Activated CD4-positive, alpha-beta T cell treated with anti-CD3 and anti-CD28 coated beads, Interleukin-2, amount 50 U/mL, for 48 hours (primary cell): Measurements from ENCODE around the gene TMCC3.

Experiments used
- DNase-seq, 2 experiments: peaks; one replicate each; pipeline ENCODE4 v3.0.0-alpha.2; 2020

The TMCC3 gene

DNA sequence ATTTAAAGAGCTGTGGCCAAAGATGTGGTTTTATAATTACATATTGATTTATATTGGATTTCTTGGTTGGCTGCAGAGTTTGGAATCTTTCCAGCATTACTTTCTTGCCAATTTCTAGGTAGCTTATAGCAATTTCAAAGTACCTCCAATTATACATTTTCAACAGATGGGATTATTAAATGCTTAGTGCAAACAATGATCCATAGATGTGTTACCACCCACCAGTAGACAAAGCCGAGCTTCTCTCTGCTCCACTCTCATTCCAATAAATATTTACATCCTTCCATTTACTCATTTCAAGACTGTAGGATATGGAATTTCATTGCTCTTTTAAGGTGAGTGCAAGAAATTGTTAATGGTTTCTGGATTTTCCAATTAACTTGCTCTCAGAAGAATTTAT is 21.6 kb upstream of the TMCC3 start:
- DNase-seq, result no peak

DNA sequence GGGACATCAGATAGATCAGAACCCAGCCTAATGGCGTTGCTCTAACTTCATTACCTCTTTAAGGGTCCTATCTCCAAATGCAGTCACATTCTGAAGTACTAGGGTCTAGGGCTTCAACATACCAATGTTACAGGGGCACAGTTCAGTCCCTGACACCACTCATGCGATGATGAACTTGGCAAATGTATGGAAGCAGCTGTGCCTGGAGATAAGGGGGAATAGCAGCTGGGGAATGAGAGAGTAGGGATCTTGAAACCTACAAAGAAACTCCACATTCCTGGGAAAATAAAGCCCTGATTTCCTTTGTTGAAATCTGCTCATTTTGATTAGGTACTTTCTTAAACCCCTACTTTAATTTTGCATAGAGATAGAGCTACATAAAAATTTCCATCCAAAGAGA is 20.5 kb upstream of the TMCC3 start:
- no peak for DNase-seq

DNA sequence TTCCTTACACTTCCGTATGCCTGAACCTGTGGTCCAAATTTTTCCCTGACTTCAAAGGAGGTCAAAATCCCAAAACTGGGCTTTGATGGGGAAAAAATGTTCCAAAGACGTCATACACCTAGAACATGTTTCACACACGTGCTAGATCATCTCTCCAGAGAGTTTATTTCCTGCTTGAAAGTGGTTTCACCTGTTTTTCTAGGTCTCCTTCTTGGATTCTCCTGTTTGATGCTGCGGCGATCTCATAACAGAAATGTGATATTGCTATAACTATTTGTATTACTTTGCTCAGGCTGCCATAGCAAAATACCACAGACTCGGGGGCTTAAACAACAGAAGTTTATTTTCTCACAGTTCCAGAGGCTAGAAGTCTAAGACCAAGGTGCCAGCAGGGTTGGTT is 19.7 kb upstream of the TMCC3 start:
- no peak for DNase-seq

DNA sequence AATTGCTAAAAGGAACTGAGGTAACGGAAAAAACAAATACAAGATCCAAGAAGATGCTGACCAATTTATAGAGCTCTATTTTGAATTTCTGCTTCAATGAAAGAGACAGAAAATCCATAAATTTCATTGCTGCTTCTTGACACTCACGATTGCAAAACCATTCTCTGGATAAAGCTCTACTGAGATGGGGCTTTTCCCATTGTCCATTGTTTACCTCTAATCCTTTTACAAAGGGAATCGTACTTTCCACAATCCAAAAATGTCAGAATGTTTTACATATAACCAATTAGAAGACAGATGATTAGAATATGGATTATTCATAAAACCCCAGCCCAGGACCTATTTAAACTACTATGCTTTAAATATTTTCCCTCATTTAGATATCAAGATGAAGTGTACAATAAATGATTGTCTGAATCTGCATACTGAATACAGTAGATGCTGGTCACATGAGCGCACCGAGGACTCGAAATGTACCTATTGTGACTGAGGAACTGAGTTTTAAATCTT is 16.7 kb upstream of the TMCC3 start:
- DNase-seq, result no peak

DNA sequence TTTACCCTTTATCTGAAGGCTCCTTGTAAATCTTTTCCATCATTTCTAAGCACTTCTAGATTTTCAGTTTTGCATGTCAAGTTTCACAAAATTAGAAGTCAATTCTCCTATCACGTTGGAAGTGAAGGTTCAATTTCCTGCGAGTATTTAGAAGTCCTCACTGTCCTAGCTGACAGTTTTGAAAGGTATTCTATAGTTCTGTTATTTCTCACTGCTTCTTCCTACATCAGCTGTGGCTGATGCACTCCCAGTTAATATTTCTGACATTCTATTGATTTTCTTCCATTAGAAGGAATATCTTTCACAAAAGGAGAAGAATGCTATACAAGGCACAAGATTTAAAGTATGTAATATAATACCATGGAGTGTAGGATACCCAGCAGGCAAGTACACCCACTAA is 15.8 kb upstream of the TMCC3 start:
- no peak for DNase-seq

DNA sequence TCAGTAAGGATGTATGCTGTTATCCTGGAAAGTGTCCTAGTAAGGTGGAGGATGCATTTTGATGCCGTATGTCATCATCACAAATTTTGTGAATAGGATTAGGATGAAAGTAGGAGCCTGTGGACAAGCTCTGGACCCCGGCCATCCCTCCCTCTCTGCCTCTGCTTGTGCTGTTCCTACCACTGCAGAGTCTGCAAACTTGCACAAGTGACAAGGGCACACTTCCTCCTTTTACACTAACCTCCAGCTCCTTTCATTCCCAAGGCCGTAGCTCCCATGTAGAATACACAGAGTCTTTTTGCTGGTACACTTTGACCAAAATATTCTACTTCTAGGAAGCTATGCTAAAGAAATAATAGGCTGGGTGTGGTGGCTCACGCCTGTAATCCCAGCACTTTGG is 13.3 kb upstream of the TMCC3 start:
- no peak for DNase-seq

DNA sequence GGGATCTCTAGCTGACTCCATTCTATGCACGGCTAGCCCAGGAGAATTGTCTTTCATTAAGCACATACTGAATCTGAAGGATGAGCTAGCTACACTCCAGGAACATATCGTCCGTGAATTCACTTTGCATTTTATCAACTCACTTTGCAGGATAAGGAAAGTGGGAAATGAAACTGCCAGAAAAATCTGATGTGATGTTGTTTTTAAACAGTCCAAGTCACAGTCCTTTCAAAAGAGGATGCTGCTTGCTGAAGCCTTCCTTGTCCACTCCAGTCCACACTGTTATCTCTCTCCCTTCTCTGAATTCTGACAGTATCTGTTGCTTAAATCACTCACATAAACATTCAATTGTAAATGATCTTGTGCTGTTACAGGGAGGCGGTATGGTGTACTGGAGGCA is 12.7 kb upstream of the TMCC3 start:
- DNase-seq, result no peak

DNA sequence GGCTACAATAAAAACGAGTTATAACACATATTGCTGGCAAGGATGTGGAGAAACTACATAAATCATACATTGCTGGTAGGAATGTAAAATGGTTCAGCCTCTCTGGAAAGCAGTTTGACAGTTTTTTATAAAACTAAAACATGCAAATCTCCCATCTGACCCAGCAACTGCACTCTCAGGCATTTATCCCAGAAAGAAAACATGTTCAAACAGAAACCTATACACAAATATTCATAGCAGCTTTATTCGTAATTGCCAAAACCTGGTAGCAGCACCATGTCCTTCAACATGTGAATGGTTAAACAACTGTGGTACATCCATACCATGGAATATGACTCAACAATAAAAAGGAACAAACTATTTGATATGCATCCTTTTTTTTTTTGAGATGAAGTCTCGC is 10.1 kb upstream of the TMCC3 start:
- no peak for DNase-seq

DNA sequence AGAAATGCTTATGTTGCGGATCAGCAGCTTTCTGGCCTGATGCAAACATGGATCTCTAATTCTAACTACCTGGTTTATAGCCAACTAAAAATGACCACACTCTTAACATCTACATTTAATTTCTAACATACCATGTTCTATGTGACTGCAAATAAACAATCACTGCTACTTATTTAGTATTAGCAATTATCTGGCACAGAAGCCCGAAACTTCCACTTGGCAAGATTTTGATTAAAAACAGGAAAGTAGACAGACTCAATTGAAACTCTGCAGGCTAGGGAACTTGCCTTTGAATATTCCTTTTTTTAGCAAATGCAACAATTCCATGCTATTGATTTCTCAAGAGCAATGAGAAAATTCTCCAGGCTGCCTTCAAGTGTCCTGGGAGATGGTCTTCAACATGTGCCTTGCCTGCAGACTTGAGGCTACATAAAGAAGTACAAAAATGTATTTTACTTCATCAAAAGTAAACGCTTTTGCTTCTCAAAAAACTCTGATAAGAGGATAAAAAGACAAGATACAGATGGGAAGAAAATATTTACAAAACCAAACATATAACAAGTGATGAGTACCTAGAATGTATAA is 9.1 kb upstream of the TMCC3 start:
- DNase-seq, result no peak

DNA sequence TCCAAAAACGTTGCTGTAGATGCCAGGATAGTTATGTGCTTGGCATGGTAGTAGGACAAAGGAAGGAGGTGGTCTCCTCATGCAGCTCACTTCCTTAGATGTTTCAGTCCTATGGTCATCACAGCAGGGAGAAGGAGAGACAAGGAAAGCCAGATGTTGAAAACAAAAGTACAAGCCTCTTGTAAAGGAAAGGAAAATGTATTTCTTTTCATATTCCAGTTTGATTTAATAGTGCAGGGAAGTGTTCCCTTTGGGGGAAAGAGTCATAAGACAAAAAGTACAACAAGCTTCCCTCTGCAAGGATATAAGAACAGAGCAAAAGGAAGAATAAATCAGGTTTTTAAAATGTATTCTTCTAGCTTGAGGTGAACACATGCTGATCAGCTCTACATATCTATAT is 8.6 kb upstream of the TMCC3 start:
- DNase-seq, result no peak

DNA sequence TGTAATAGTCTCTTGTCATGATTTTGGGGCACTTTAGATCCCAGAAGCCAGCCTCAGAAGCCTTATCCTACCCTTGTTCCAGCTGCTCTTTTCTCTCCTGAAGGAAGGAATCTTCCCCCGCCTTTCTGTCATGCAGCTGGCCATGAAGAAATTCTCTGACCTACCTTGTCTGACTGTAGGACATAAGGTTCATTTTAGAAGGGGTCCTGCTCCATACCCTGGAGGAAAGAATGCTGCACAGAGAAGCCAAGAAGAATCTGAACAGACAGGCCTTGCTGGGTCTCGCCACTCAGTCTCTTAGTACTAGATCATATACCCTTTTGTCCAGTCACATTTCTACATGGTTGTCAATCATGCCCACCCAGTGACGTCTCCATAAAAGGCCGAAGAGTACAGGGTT is 6.2 kb upstream of the TMCC3 start:
- DNase-seq, result no peak

DNA sequence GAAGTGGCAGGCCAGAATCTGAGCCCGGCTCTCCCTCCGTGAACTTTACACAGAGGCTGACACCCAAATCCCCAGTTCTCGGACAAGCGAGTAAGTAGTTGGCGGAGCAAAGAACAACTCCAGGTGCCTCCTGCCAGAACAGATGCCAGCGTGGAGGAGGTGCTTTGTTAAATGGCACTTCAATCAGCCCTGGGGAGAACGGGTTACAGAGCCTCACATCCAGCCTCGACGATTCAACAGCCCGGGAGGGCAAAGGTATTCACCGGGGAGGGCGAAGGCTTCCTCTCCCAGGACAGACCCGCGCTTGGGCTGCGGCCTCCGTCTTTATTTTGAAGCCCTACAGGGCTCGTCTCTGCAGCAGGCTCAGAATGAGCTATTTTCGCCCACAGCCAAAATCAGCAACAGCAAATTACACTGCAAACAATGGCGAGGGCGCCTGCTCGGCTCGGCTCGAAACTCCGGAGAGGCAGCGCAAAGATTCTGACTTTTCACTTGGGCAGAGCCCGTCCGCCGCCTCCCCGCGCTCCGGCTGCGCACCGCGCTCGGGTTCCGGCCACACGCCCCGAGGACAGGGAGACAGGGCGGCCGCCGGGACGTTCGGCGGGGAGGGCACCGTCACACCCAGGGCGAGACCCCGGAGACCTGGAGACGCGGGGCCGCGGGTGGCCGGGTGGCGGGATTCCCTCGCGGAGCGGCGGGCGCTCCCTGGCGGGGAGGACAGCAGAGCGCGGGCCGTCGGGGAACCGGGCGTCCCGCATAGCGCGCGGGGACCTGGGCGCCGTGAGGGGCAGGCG is 811 bp downstream of the TMCC3 start:
- peak; percentile 24 to 31 for DNase-seq

DNA sequence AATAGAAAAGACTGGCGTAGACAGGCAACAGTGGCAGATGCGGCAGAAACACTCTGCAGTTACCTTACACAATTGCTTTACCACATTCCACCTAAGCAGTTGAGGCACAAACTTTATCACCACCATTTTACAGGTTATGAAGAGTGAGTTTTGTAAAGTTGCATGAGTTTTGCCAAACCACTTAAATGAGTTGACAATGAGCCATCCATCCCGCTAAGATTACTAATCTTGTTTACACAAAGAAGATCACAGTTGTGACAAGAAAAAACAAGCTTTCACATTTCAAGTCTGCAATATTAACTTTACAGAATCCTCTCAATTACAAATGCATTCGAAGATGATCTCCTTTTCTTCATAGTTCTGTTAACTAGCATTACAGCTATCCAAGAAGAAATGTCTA is 1.8 kb downstream of the TMCC3 start:
- no peak for DNase-seq

DNA sequence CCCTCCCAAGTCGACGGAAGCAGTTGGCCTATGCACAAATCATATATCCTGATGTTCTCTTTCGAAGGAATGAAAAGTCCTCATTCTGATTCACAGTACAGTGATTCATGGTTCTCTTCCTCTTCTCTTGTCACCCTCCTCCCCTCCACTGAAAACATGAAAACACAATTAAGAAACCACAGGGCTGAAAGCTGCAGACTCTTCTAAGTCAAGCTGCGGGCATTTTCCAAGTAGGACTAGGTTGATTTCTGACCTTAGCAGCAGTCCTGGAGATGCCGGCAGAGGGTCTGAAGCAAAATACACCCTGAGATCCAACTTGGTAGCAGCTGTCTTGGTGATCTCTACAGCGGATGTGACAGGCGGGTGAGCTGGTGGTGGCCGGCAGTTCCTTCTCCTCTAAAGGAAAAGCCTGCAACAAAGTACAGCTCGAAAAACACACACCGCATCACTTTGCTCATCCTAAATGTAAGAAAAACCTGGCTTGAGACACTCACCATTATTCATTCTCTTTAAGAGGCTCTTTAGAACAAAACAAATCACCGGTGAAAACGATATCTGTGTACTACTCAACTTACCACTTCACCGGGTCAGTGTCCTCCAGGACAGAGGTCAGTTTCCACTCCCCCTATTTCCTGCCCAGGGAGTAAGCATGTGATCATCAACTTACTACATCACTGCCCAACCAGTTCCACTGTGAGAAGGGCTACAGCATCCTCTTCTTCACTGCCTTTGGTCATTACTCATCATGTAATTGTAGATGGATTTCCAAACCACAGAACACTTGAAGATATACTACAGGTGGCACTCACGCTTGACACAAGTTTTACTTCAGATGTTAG is 6.0 kb downstream of the TMCC3 start:
- DNase-seq, result peak in 1 of 2 experiments; percentile 23

DNA sequence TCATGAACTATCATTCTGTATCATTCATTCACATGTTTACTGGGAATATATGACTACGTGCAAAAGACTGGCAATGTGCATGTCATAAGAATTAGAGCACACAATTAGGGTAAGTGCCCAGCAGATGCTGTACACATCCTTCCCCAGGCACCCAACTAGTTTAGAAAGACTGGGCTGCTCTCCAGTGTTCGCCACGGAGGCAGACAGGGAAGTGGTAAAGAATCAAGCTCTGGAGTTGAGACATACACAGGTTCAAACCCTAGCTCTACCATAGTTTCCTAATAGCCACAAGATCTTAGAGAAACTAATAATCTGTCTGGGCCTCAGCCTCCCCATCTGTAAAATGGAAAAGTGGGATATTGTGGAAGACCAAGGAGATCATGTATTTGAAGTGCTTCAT is 6.8 kb downstream of the TMCC3 start:
- no peak for DNase-seq

DNA sequence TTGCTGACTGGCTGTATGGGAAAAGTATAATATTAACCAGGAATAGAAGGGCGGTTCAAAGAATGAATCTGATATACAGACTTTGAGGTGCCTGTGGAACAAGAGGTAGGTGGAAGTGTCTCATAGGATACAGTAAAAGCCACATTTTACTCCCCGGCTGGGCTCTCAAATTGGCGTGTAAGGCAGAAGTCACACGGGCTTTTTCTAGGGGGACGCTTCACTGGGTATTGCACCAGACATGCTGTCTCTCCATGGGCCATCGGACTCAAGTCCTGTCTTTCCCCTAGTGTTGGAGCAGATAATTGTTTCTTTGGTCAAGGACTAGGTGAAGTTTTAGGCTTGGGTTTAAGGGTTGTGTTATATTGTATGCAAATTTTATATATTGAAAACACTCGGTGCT is 9.1 kb downstream of the TMCC3 start:
- no peak for DNase-seq

DNA sequence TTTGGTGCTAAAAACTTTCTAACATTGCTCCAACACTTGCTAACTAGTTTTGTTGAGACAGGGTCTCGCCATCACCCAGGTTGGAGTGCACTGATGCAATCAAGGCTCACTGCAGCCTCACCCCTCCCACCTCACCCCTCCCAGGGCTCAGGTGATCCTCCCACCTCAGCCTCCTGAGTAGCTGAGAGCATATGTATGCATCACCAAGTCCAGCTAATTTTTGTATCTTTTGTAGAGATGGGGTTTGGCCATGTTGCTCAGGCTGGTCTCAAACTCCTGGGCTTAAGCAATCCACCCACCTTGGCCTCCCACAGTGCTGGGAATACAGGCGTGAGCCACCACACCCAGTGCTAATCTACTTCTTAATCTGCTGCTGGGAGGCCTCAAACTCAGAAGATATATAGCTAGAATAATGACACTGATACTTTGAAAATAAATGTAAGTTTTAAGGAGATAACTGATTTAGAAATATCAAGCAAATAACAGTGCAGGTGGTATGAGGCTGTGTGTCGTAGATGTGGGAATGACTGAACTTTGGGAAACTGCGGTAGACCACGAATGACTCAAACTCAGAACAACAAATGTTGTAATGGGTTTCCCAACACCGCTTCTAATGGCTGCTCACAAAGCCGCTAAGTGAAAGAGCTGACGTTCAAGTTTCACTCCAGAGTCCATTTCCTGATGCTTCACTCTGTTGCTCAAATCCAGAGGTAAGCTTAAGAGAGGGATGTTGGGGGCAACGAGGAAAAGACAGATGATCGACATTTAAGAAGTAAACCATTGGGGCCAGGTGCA is 10.0 kb downstream of the TMCC3 start:
- peak; percentile 48 to 69 for DNase-seq

DNA sequence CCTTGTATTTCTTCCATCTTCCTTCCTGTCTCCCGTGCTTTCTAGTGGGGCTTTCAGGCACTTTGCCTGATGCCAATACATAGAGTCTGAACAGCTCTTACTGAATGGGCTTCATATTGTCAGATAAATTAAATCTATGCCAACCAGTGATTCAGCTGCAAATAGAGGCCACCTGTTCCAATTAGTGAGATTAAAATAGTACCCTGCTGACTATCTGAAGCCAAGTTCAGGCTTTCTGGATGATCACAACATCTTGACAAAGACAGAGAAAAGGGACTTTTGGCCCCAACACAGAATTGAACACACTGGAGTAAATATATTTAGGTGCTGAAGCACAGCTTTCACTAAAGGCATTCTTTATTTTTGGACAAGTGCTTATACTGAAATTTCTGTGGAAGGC is 11.8 kb downstream of the TMCC3 start:
- DNase-seq, result no peak

DNA sequence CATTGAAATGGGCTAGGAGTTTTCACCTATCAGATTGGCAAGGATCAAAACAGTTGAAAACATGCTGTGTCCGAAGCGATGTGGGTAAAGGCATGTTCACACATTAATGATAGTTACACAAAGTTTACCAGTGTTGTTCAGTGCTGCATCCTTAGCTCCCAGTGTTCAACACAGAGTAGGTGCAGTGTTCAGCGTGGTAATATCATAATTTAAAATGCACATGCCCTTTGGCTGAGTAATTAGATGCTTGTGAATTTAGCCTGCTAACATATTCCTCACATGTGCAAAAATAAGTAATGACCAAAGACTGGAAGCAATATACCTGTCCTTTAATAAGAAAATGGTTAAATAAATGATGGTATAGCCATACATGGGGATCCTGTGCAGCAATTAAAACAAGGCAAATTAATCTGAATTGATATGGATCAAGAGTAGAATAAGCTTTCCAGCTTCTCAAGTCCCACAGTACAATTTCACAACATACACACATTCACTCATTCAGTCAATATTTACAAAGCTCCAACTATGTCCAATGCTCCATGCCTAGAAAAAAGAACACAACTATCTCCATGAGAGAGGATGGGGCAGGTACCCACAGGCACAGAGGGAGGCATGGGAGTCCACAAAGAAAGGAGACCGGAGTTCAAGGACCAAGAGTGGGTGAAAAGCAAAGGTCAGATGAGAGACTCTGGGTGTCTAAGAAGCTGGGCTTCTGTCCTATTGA is 12.8 kb downstream of the TMCC3 start:
- no peak for DNase-seq

DNA sequence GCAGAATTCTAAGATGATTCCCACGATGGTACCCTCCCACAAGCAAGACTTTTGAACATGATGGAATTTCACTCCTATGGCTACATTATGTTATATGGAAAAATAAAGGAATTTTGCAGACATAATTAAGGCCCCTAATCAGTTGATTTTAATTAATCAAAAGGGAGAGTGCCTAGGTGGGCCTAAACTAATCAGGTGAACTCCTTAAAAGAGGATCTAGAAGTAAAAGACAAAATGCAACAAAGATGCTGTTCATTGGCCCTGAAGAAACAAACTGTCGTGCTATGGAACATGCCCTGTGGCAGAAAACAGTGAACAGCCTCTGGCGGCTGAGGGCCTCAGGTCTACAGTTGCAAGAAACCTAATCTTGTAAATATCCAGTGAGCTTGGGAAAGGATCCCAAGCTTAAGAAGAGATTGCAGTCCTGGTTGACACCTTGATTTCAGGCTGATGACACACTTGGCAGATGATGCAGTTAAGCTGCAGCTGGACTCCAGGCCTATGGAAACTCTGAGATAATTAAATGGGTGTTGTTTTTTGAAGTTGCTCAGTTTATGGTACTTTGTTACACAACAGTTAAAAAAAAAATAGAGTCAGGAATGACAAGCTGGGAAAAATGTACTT is 13.8 kb downstream of the TMCC3 start:
- no peak for DNase-seq

DNA sequence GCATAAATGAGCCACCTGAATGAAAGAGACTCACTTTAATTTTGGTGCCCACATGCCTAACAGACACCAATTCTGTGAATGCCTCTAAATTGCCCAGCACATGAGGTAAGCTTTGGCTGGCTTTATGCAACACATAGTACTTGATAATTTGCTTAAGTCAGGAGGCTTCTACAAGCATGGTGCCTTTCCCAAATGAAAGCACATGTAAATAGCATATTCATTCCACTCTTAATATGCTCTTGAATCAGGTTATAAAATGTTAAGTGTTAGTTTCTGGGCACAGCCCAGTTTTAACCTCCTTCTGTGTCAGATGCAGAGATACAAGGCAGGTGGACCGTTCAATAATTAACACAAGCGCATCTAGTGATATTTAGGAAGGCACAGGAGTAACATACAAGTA is 15.6 kb downstream of the TMCC3 start:
- no peak for DNase-seq

DNA sequence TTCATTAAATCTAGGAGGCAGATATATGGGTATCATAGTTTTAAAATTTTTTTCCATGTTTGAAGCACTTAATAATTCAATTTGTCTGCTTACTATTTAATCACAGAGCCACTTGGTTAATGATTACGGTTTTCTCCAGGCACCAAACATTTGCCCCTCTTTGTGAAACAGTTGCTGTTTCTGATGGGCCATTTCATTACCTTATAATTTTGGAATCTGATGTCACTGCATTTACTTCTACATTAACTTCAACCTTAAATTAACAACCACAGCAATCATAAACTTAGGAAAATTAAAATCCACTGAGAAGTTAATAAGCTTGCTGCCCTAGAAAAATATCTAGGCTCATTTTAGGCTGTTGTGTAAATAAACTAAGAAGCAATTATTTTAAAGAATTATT is 17.0 kb downstream of the TMCC3 start:
- DNase-seq, result no peak
